H7 (cell line): ENCODE results near the gene OXLD1. TPM values are rescaled to one million over a fixed set of nuclear protein-coding genes. Genes with fewer than 3 reads are reported as not detected.

Experiments
- DNase-seq: peaks from one replicate; pipeline ENCODE4 v3.0.0; 2012
- H3K27me3 ChIP-seq: 2 replicates; pipeline ENCODE4 v1.6.0; 2011; ENCODE audit warnings: mild to moderate bottlenecking, low read length; ENCODE audit not compliant: control insufficient read depth, insufficient read depth
- H3K36me3 ChIP-seq: replicated peaks from 2 replicates; pipeline ENCODE4 v1.5.1; 2011; ENCODE audit warnings: low read length; ENCODE audit not compliant: control insufficient read depth, insufficient read depth
- H3K4me3 ChIP-seq: 2 replicates; pipeline ENCODE4 v1.5.1; 2011; ENCODE audit warnings: low read depth, mild to moderate bottlenecking, control low read depth, low read length, moderate library complexity; ENCODE audit not compliant: insufficient read depth
- total RNA-seq: library from RNA; depleted of rRNA; stranded (reverse); fragments of >200 nt; shearing (Covaris generic); gene quantifications from 2 replicates; pipeline ENCODE4 v1.2.3, GENCODE V29; 2014

OXLD1 gene
- total RNA-seq, 1 experiment from 2014 or later = 115 TPM

GRCh38 chr17:81694810-81695209 lies 28.4 kb upstream of the OXLD1 start:
- no peak overlapping the region for H3K4me3 ChIP-seq
- DNase-seq = no peak
- H3K27me3 ChIP-seq = no peaks in the 10 kb centered on the region
- peaks cover 15% of the 10 kb centered on the region for H3K36me3 ChIP-seq

DNA sequence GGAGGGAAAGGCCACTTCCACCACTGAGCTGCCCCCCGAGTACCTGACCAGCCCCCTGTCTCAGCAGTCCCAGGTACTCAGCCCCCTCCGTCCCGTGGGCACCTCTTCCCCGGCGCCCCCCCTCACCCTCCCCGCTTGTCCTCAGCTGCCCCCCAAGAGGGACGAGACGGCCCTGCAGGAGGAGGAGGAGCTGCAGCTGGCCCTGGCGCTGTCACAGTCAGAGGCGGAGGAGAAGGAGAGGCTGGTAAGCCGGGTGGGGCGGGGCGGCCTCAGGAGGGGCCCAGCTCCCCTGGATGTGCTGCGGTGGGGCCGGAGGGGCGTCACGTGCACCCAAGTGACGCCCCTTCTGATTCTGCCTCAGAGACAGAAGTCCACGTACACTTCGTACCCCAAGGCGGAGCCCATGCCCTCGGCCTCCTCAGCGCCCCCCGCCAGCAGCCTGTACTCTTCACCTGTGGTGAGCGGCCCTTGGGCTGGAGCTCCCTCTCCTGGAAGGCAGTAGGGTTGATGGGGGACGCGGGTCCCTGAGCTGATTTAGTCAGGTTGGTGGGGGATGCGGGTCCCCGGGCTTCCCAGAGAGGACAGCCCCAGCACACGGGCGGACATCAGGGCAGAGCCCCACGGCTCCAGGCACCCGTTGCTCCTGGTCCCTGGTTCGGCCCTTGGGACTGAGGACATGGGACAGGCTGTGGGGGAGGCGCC lies 27.3 kb upstream of the OXLD1 start:
- peaks cover 17% of the 10 kb centered on the region for H3K36me3 ChIP-seq
- no peaks in the 10 kb centered on the region for H3K27me3 ChIP-seq
- DNase-seq = peak; percentile 91
- H3K4me3 ChIP-seq = no peak overlapping the region

GRCh38 chr17:81691608-81692007 lies 25.2 kb upstream of the OXLD1 start:
- no peak for DNase-seq
- no peak overlapping the region for H3K4me3 ChIP-seq
- no peaks in the 10 kb centered on the region for H3K27me3 ChIP-seq
- H3K36me3 ChIP-seq = peaks cover 22% of the 10 kb centered on the region

- H3K36me3 ChIP-seq = peaks cover 24% of the 10 kb centered on the region
- H3K27me3 ChIP-seq = no peaks in the 10 kb centered on the region
- DNase-seq = no peak
- no peak overlapping the region for H3K4me3 ChIP-seq
Observed at GRCh38 chr17:81691196-81691595, 24.8 kb upstream of the OXLD1 start.

GRCh38 chr17:81690549-81690948 lies 24.1 kb upstream of the OXLD1 start:
- no peak for DNase-seq
- Histone ChIP-seq H3K36me3 (peaks cover 28% of the 10 kb centered on the region), H3K4me3 (no peak overlapping the region), H3K27me3 (no peaks in the 10 kb centered on the region)

DNA sequence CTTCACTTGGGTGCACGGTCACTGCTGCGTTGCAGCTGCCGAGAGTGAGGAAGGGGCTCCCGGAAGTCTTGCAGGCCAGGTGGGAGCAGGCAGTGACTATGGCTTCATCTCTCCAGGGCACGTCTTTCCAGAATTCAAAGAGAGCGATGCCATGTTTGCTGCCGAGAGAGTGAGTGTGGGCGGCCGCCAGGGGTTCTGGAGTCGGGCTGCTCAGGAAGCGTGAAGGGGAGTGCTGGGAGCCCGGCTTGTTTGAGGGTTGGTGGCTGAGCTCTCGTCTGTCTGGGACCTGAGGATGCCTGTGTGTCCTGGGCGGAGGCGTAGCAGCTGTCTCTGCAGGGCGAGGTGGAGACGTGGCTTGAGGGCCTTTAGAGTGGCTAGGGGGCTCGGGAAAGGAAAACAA lies 23.7 kb upstream of the OXLD1 start:
- peaks cover 28% of the 10 kb centered on the region for H3K36me3 ChIP-seq
- H3K27me3 ChIP-seq = no peaks in the 10 kb centered on the region
- no peak for DNase-seq
- no peak overlapping the region for H3K4me3 ChIP-seq

GRCh38 chr17:81688616-81689015 lies 22.2 kb upstream of the OXLD1 start:
- peaks cover 26% of the 10 kb centered on the region for H3K36me3 ChIP-seq
- DNase-seq = no peak
- H3K4me3 ChIP-seq = no peak overlapping the region
- H3K27me3 ChIP-seq = no peaks in the 10 kb centered on the region

DNA sequence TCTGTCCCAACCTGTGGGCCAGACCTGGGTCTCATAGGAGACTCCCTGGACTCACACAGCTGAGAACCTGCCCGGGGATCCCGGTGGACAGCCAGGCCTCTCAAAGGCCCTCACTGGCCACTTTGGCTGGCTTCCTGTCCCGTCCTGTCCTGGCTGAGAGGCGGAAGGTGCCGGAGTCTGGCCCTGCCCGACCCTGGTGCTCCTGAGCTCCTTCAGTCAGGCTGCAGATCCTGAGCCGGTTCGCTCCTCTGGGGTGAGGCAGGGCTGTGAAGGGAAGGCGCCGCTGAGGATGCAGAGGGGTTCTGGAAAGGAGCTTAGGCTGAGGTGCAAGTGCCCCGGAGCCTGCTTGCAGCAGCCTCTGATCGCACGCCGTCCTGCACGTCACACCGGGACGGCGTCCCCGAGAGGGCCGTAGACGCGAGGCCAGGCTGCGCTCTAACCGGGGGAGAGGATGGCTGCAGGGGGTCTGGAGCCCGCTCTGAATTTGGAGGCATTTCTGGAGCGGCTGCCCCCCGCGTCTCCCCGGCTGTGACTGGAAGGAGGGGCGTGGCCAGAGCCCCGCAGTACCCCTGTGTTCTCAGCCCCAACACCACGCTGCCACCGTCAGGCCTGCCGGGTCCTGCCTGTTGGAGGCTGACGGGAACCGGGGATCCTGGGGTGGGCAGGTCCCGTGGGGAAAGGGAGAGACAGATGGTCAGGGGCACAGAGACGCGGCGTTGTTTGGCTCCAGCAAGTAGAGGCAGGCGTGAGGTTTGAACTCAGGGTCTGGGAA lies 21.6 kb upstream of the OXLD1 start:
- H3K4me3 ChIP-seq = no peak overlapping the region
- DNase-seq = peak; percentile 61
- H3K27me3 ChIP-seq = no peaks in the 10 kb centered on the region
- H3K36me3 ChIP-seq = peaks cover 26% of the 10 kb centered on the region

GRCh38 chr17:81686614-81687013 lies 20.2 kb upstream of the OXLD1 start:
- Histone ChIP-seq H3K27me3 (no peaks in the 10 kb centered on the region), H3K36me3 (peaks cover 20% of the 10 kb centered on the region), H3K4me3 (no peak overlapping the region)
- no peak for DNase-seq

- H3K27me3 ChIP-seq = no peaks in the 10 kb centered on the region
- H3K36me3 ChIP-seq = peaks cover 21% of the 10 kb centered on the region
- H3K4me3 ChIP-seq = no peak overlapping the region
- DNase-seq = peak; percentile 52
Observed at GRCh38 chr17:81685108-81685507, 18.7 kb upstream of the OXLD1 start.

DNA sequence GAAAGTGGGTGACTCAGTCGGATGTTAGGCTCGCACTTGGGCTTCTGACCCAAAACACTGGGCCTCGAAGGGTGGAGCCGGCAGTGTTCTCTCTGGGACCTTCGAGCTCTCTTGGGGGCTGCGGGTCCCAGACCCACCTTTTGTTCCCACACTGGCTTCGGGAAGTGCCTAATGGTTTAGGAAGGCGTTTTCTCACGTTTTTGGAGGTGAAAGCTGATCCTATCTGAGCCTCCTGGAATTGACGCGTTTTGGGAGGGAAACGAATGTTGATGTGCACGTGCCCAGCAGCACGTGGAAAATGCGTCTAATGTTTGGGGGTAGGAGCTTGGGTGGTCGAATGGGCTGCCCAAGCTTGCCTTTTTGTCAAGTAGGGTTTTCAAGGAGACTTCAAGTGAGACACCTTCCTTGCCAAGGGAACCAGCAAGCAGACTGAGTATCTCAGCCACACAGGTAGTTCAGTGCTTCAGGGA lies 18.1 kb upstream of the OXLD1 start:
- DNase-seq = peak; percentile 78
- Histone ChIP-seq H3K36me3 (peaks cover 21% of the 10 kb centered on the region), H3K4me3 (peak overlapping the region; percentile 85), H3K27me3 (no peaks in the 10 kb centered on the region)

DNA sequence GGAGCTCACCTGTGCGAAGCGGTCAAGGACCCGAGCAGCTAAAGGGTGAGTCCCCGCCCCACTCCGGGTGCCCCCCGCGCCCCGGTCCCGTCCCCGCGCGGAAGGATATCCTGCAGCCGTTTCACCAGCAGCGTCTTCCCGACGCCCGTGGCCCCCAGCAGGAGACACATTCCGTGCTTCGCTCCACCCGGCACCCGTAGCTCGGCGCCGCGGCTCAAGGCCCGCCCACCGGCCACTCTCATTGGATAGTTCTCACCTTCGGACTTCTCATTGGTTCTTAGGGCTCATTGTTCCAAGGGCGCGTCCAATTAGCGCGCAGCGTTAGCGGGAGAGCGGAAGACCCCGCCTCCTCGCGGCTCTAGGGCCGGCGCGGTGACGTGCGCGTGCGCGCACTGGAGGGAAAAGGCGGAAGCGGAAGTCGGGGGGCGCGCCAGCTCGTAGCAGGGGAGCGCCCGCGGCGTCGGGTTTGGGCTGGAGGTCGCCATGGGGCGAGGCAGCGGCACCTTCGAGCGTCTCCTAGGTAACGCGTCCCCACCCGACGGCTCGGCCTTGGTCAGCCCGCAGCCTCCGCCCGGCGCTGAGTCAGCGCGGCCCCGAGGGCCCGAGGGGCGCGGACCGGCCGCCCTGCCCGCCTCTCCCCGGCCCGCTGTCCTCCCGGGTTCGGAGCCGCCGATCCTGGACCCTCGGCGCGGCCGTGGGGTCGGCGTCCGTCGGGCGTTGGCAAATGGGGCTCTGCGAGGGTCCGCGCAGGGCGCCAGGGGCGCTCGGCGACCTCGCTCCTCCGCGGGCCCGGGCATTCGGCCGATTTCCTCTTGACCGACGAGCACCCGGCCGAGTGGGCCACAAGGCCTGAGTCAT lies 17.4 kb upstream of the OXLD1 start, which contains the start of the genes ARL16 and HGS:
ARL16 (minus strand) TSS at position 214 of the 858 bp plus-strand sequence; CDS start at position 170, 44 bp downstream.
HGS (plus strand) TSS at position 428 of the 858 bp plus-strand sequence; CDS start at position 484, 56 bp downstream.
- Histone ChIP-seq H3K4me3 (peak within 1 kb of the TSS; percentile 97), H3K36me3 (peaks cover 19% of the 10 kb centered on the region), H3K27me3 (no peaks in the 10 kb centered on the region)
- DNase-seq = peak; percentile 100

DNA sequence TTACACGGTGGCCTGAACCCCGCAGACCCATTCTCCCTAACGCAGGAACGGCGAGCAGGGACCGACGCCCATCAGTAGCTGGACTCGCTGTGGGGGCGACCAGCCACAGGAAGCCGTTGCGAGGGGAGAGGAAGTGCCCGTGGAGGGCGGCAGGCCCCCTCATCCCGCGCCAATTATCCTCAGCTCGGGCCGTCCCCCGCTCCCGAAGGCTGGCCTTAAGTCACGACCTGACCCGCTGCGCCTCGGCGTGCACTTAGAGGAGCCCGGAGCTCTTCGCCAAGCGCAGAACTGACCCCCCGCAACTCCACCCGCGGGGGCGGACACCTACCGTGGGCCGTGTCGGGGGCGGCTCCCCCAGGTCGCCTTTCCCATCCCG lies 16.8 kb upstream of the OXLD1 start:
- peak overlapping the region; percentile 97 for H3K4me3 ChIP-seq
- no peak for DNase-seq
- no peaks in the 10 kb centered on the region for H3K27me3 ChIP-seq
- H3K36me3 ChIP-seq = peaks cover 15% of the 10 kb centered on the region

DNA sequence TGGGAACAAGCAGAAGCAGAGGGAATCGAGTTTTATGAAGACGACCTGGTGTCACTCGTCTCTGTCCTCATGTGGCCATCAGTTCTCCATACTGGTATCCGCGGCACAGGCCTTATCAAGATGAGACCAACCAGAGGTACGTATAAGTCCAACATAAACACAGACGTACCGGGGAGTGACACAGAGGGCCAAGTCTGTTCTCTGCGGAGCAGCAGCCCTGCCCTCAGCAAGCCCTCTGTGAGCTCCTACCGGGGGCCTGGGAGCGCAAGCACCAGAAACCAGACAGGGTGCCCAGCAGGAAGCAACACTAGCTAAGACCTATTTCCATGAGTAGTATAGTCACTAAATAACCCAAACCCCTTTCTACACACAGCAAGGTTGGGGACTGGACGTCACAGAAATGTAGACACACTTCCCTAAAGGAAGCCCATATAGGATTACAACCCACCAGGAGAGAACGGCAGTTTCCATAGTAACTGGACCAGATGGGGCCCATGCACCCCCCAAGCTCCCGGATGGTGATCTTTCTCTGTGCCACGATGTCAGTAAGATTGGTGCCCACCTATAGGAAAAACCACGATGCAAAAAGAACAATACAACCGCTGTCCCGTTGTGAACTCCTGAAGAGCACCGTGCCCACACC lies 16.3 kb upstream of the OXLD1 start:
- peak; percentile 54 for DNase-seq
- peak overlapping the region; percentile 97 for H3K4me3 ChIP-seq
- H3K36me3 ChIP-seq = peaks cover 15% of the 10 kb centered on the region
- H3K27me3 ChIP-seq = no peaks in the 10 kb centered on the region
